Progenitor cell of endocrine pancreas (in vitro differentiated cells): ENCODE results near the gene RHD. TPM values are rescaled to one million over a fixed set of nuclear protein-coding genes. Genes with fewer than 3 reads are reported as not detected.
A peak's percentile ranks its signal among the peaks of the same experiment; 100 is the strongest.

Source experiments
- DNase-seq: peaks from one replicate; pipeline ENCODE4 v3.0.0; 2021; ENCODE audit warnings: low spot score; ENCODE audit not compliant: unreplicated experiment
- H3K27ac Mint-ChIP-seq: 2 replicates; pipeline ENCODE4 v1.8.0; 2021; ENCODE audit warnings: mild to moderate bottlenecking, moderate library complexity, mixed read lengths
- H3K27me3 Mint-ChIP-seq: 2 replicates; pipeline ENCODE4 v1.8.0; 2021; ENCODE audit warnings: mixed read lengths
- H3K36me3 Mint-ChIP-seq: 2 replicates; pipeline ENCODE4 v1.8.0; 2022; ENCODE audit warnings: mixed read lengths; ENCODE audit not compliant: insufficient read depth
- H3K4me1 Mint-ChIP-seq: 2 replicates; pipeline ENCODE4 v1.8.0; 2021; ENCODE audit warnings: low read depth, mixed read lengths
- H3K4me3 Mint-ChIP-seq: 2 replicates; pipeline ENCODE4 v1.8.0; 2021; ENCODE audit warnings: low read depth, mild to moderate bottlenecking, moderate library complexity, mixed read lengths
- H3K9me3 Mint-ChIP-seq: 2 replicates; pipeline ENCODE4 v1.8.0; 2021; ENCODE audit warnings: low read depth, mixed read lengths
- total RNA-seq: library from RNA; stranded (reverse); gene quantifications from 2 replicates; pipeline ENCODE4 v1.2.1, GENCODE V29; 2021
- TF ChIP-seq, protein P1 (sequence below): fragments of 200-600 bp; sonication (generic); IDR thresholded peaks from one replicate; pipeline ENCODE4 v1.5.0; 2021; ENCODE audit warnings: antibody characterized with exemption, mild to moderate bottlenecking; ENCODE audit not compliant: unreplicated experiment

Gene RHD
- total RNA-seq, 1 donor from 2014 or later = not detected

DNA sequence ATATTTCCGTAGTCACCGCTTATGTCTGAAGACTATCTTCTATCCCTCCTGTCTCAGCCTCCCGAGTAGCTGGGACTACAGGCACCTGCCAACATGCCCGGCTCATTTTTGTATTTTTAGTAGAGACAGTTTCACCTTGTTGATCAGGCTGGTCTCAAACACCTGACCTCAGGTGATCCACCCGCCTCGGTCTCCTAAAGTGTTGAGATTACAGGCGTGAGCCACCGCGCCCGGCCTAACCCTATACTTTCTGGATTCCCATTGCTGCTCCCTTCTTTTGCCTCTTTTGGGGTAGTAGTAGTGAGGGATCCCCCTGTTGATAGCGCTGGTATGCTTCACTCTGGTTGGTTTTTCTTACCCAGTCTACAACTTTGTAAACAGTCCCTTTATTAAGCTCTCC is 34.3 kb upstream of the RHD start:
- no peak overlapping the region for H3K27ac Mint-ChIP-seq
- no peak overlapping the region for H3K4me3 Mint-ChIP-seq
- H3K36me3 Mint-ChIP-seq = peaks cover 8% of the 10 kb centered on the region

DNA sequence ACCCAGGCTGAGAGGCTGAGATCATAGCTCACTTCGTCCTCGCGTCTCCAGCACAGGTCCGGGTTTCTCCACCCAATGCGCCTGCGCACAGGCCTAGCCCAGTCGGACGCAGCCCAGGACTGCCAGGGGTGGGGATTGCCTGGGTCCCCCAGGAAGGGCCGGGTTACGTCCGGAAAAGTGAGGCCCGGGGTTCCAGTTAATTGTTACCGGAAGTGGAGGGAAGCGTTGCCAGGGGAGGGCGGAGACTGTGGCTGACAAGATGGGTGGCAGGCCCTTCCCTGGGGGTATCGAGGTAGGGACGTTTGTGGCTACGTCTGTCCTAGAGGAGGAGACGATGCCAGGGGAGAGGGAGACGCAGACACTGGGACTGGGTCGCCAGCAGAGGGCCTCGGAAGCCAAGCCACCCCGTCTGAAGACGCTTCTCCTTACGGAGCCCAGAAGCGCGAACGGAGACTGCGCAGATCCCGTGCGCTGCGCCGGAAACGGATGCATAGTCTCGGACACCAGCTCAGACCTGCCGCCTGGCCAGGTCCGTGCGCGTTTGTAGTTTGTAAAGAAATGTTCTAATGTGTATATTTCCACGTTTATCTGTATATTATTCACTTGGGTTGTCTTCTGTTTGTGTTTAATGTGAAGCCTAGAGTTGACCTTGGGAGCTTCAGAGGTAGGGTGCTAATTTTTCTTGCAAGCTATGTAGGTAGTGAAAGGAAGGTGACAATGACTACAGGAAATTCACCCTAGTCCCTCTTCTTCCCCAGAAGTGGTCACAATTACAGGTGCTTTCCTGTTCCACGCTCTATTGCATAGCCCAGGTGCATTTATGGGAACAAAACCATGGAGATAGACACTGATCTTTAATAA is 32.4 kb upstream of the RHD start:
- Mint-ChIP-seq H3K27me3 (no peaks in the 10 kb centered on the region), H3K9me3 (no peaks in the 10 kb centered on the region), H3K4me1 (peaks cover 10% of the 10 kb centered on the region), H3K4me3 (peak overlapping the region; percentile 88), H3K27ac (peak overlapping the region; percentile 95), H3K36me3 (peaks cover 9% of the 10 kb centered on the region)
- TF ChIP-seq, protein P1, sequence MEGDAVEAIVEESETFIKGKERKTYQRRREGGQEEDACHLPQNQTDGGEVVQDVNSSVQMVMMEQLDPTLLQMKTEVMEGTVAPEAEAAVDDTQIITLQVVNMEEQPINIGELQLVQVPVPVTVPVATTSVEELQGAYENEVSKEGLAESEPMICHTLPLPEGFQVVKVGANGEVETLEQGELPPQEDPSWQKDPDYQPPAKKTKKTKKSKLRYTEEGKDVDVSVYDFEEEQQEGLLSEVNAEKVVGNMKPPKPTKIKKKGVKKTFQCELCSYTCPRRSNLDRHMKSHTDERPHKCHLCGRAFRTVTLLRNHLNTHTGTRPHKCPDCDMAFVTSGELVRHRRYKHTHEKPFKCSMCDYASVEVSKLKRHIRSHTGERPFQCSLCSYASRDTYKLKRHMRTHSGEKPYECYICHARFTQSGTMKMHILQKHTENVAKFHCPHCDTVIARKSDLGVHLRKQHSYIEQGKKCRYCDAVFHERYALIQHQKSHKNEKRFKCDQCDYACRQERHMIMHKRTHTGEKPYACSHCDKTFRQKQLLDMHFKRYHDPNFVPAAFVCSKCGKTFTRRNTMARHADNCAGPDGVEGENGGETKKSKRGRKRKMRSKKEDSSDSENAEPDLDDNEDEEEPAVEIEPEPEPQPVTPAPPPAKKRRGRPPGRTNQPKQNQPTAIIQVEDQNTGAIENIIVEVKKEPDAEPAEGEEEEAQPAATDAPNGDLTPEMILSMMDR = peak; percentile 66
- DNase-seq = peak; percentile 74

More for the DNA sequence above, 34.3 kb upstream of the RHD start:
- Mint-ChIP-seq H3K9me3 (no peaks in the 10 kb centered on the region), H3K4me1 (peaks cover 12% of the 10 kb centered on the region), H3K27me3 (no peaks in the 10 kb centered on the region)
- DNase-seq = no peak
- TF ChIP-seq, protein P1 = no peak

DNA sequence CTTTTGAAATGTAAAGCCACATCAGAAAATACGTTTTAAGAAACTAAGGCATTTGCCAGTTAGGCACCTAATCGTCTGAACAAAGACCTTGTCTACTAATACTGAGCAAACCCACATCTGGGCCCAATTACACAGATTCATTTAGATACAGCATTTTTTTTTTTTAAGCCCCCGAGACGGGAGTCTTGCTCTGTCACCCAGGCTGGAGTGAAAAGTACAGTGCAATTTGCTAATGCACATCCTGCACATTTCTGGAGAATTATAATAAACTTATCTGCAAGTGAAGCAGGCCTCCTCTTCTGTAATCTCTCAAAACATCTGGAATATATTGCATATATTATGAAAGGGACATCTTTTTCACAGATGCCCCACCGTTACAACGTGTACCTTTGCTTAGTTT is 28.4 kb upstream of the RHD start:
- no peak for DNase-seq
- TF ChIP-seq, protein P1 = no peak
- Mint-ChIP-seq H3K4me1 (peaks cover 31% of the 10 kb centered on the region), H3K27ac (peak overlapping the region; percentile 5), H3K27me3 (no peaks in the 10 kb centered on the region), H3K9me3 (no peaks in the 10 kb centered on the region), H3K4me3 (no peak overlapping the region), H3K36me3 (peaks cover 9% of the 10 kb centered on the region)

DNA sequence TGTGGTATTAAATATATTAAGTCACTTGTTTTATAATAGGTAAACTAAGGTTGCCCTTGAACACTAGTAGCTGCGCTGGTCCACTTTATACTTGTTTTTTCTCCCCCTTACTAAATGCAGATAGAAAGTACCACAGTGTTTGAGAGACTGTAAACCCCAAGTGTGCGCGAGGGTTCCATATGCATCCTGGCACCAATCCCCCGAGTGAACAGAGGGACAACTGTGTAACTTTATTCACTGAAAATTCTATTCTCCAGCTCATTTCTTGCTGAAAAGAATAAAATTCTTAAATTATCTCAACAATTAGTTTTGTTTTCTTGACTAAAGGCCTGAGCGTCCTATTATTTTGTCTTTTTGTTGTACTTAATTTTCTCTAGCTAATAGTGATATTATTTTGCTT is 26.9 kb upstream of the RHD start:
- Mint-ChIP-seq H3K27me3 (no peaks in the 10 kb centered on the region), H3K36me3 (peaks cover 9% of the 10 kb centered on the region), H3K9me3 (no peaks in the 10 kb centered on the region), H3K27ac (peak overlapping the region; percentile 99), H3K4me1 (peaks cover 31% of the 10 kb centered on the region), H3K4me3 (peak overlapping the region; percentile 96)
- TF ChIP-seq, protein P1 = no peak
- no peak for DNase-seq

DNA sequence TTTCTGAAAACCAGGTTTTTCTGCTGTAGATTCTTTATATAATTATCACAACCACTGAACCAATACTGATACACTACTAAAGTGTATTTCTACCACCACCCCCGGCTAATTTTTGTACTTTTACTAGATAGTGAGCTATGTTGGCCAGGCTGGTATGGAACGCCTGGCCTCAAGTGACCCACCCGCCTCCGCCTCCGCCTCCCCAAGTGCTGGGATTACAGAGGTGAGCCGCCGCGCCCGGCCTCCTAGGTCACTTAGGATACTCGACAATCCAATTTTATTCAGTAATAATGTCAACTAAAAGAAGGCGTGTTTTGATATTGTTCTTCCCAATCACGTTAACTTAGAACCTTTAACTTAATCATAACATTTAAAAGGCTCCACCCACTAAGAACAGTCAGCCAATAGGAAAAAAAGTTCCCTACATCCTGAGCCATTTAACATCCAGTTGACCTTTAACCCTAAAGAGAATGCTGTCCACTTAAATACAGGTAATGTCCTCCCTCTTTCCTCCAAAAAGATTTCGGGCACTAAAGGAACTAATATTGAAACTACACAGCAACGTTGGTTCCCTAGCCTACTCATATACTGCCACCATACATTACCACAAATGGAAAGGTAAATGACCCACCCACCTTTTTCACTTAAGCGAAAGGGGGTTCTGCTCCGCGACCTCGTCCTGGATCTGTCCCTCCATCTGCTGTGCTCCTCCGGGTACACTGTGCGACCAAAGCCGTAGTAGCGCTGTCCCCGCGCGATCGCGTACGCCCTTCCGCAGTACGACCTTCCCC is 26.3 kb upstream of the RHD start:
- peaks cover 28% of the 10 kb centered on the region for H3K4me1 Mint-ChIP-seq
- H3K4me3 Mint-ChIP-seq = peak overlapping the region; percentile 96
- TF ChIP-seq, protein P1 = no peak
- H3K9me3 Mint-ChIP-seq = no peaks in the 10 kb centered on the region
- peaks cover 9% of the 10 kb centered on the region for H3K36me3 Mint-ChIP-seq
- H3K27me3 Mint-ChIP-seq = no peaks in the 10 kb centered on the region
- peak overlapping the region; percentile 99 for H3K27ac Mint-ChIP-seq
- no peak for DNase-seq
